Measurements from ENCODE around the gene TTK. TPM values are rescaled to one million over a fixed set of nuclear protein-coding genes. Genes with fewer than 3 reads are reported as not detected.

Gene TTK
- total and polyA plus RNA-seq, 5 donors from 2014 or later, result 1.1 to 2.6 (median 1.7) TPM; not detected in 1

DNA sequence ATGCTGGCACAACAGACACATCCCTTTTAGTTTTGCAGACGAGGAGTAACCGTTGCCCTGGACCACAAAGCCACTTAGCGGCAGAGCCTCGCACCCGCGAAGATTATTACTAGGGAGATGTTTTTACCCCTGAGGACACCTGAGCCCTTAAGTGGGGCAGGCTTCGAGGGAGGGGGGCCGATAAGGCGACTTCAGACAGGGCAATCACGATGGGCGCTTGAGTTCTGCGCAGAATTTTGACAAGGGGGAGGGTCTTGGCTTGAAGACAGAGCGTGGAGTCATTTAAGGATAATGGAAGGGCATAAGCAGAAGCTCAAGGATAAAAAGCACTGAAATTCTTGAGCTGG is 650 bp upstream of the TTK start:
- H3K36me3 Mint-ChIP-seq, result no peaks in the 10 kb centered on the region
- peaks cover 7% of the 10 kb centered on the region for H3K27me3 ChIP-seq (ENCODE audit: control insufficient read depth, insufficient read depth, low read length)
- H3K4me1 Mint-ChIP-seq, result peaks cover 6 to 31% (median 20%) of the 10 kb centered on the region in 4 donors
- H3K27ac Mint-ChIP-seq, result peak overlapping the region; percentile 94 to 97 (median 95)
- peak overlapping the region; percentile 90 for H3K27ac ChIP-seq (ENCODE audit: insufficient read depth, low read length, poor library complexity, severe bottlenecking)
- ATAC-seq (ENCODE audit: low read depth in 2 of 2) (peak; percentile 2 to 9), DNase-seq (peak in 2 of 3 donors; percentile 14 to 51)
- peaks cover 18% of the 10 kb centered on the region for H3K4me1 ChIP-seq (ENCODE audit: control insufficient read depth, insufficient read depth, low read length, poor library complexity, severe bottlenecking)
- H3K4me3 Mint-ChIP-seq, result peak overlapping the region; percentile 89 to 98 (median 94)
- H3K9me3 ChIP-seq (ENCODE audit: control insufficient read depth in 2 of 2, low read length in 2 of 2), result no peaks in the 10 kb centered on the region
- H3K9me3 Mint-ChIP-seq, result peaks cover 0 to 1% (median 0%) of the 10 kb centered on the region in 7 donors
- peak overlapping the region; percentile 85 for H3K4me3 ChIP-seq (ENCODE audit: low read depth, low read length)
- H3K36me3 ChIP-seq (ENCODE audit: control insufficient read depth, insufficient read depth, low read length), result no peaks in the 10 kb centered on the region
- H3K27me3 Mint-ChIP-seq, result peaks cover 7% of the 10 kb centered on the region

DNA sequence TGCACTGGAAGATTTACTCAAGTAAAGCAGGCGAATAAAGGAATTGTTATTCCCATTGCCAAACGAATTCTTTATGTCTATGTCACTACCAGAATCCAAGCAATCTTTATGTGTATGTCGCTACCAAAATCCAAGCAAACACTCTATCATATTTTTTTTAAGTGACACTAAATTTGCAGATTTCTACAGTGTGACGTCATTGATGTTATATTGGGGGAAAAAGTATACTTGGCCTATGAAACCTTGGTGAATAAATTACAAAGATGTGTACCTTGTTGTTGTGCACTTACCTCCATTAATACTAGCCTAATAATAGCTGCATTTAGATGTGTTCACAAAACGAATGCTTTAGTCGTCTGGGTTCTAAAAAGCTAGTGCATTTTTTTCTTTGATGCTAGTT is 957 bp downstream of the TTK start:
- DNase-seq, result no peak
- no peak overlapping the region for H3K27ac ChIP-seq (ENCODE audit: insufficient read depth, low read length, poor library complexity, severe bottlenecking)
- peaks cover 0 to 1% (median 0%) of the 10 kb centered on the region in 7 donors for H3K9me3 Mint-ChIP-seq
- H3K4me3 ChIP-seq (ENCODE audit: low read depth, low read length), result peak overlapping the region; percentile 82
- no peaks in the 10 kb centered on the region for H3K36me3 ChIP-seq (ENCODE audit: control insufficient read depth, insufficient read depth, low read length)
- H3K36me3 Mint-ChIP-seq, result no peaks in the 10 kb centered on the region
- no peak for ATAC-seq (ENCODE audit: low read depth in 2 of 2)
- H3K9me3 ChIP-seq (ENCODE audit: control insufficient read depth in 2 of 2, low read length in 2 of 2), result no peaks in the 10 kb centered on the region
- peak overlapping the region; percentile 89 to 98 (median 94) for H3K4me3 Mint-ChIP-seq
- peak overlapping the region in 2 of 3 donors; percentile 23 to 94 for H3K27ac Mint-ChIP-seq
- peaks cover 4% of the 10 kb centered on the region for H3K27me3 Mint-ChIP-seq
- H3K4me1 Mint-ChIP-seq, result peaks cover 6 to 31% (median 22%) of the 10 kb centered on the region in 4 donors
- H3K27me3 ChIP-seq (ENCODE audit: control insufficient read depth, insufficient read depth, low read length), result peaks cover 4% of the 10 kb centered on the region
- peaks cover 18% of the 10 kb centered on the region for H3K4me1 ChIP-seq (ENCODE audit: control insufficient read depth, insufficient read depth, low read length, poor library complexity, severe bottlenecking)

DNA sequence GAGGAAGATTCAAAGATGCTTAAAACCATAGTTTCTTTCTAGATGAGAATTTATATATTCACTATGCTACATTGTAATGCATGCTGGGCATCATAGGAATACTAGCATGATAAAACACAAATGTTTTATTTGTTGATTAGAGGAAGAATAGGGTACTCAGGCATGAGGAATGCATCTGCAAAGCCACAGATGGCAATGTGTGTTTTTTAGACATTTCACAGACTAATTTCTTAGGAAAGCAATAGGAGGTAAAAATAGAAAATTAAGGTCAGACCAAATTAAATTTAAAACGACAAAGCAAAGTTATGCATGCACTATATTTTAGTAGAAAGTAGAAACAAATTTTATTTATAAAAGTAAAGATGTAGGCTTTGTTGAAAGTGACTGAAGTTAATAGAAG is 2.1 kb downstream of the TTK start:
- peak overlapping the region in 2 of 4 donors; percentile 14 to 93 for H3K4me3 Mint-ChIP-seq
- no peak for ATAC-seq (ENCODE audit: low read depth in 2 of 2)

DNA sequence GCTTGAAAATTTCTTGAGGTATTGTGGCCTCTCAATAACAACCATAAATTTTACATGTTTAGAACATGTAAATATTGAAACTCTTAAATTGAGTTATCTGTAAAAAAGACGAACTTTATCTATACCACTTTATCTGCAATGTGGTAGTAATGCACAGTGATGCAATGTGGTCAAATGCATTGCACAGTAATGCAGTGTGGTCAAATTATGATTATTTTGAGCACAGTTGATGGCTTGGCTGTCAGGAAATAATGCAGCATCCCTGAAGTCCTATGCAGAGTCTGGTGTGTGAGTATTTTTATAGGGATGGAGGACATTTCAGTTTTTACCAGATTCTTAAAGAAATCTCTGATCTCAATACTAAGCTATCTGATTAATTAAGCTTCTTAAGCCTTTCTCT is 5.1 kb downstream of the TTK start:
- Mint-ChIP-seq H3K36me3 (no peaks in the 10 kb centered on the region), H3K9me3 (no peaks in the 10 kb centered on the region), H3K27ac (no peak overlapping the region), H3K4me1 (peaks cover 5 to 16% (median 14%) of the 10 kb centered on the region in 4 donors), H3K27me3 (no peaks in the 10 kb centered on the region), H3K4me3 (peak overlapping the region in 1 of 4 donors; percentile 2)
- H3K4me1 ChIP-seq (ENCODE audit: control insufficient read depth, insufficient read depth, low read length, poor library complexity, severe bottlenecking), result peaks cover 8% of the 10 kb centered on the region
- ATAC-seq (ENCODE audit: low read depth in 2 of 2) (no peak), DNase-seq (no peak)
- H3K27ac ChIP-seq (ENCODE audit: insufficient read depth, low read length, poor library complexity, severe bottlenecking), result no peak overlapping the region
- H3K9me3 ChIP-seq (ENCODE audit: control insufficient read depth in 2 of 2, low read length in 2 of 2), result no peaks in the 10 kb centered on the region
- no peaks in the 10 kb centered on the region for H3K36me3 ChIP-seq (ENCODE audit: control insufficient read depth, insufficient read depth, low read length)
- H3K4me3 ChIP-seq (ENCODE audit: low read depth, low read length), result no peak overlapping the region
- no peaks in the 10 kb centered on the region for H3K27me3 ChIP-seq (ENCODE audit: control insufficient read depth, insufficient read depth, low read length)

More for the DNA sequence above, 2.1 kb downstream of the TTK start:
- Mint-ChIP-seq H3K36me3 (no peaks in the 10 kb centered on the region), H3K27ac (no peak overlapping the region), H3K27me3 (no peaks in the 10 kb centered on the region), H3K4me1 (peaks cover 7 to 31% (median 22%) of the 10 kb centered on the region in 4 donors), H3K9me3 (peaks cover 0 to 1% (median 0%) of the 10 kb centered on the region in 7 donors)
- Histone ChIP-seq H3K9me3 (ENCODE audit: control insufficient read depth in 2 of 2, low read length in 2 of 2) (no peaks in the 10 kb centered on the region), H3K27me3 (ENCODE audit: control insufficient read depth, insufficient read depth, low read length) (no peaks in the 10 kb centered on the region), H3K4me3 (ENCODE audit: low read depth, low read length) (no peak overlapping the region), H3K4me1 (ENCODE audit: control insufficient read depth, insufficient read depth, low read length, poor library complexity, severe bottlenecking) (peaks cover 18% of the 10 kb centered on the region), H3K36me3 (ENCODE audit: control insufficient read depth, insufficient read depth, low read length) (no peaks in the 10 kb centered on the region), H3K27ac (ENCODE audit: insufficient read depth, low read length, poor library complexity, severe bottlenecking) (no peak overlapping the region)
- no peak for DNase-seq

DNA sequence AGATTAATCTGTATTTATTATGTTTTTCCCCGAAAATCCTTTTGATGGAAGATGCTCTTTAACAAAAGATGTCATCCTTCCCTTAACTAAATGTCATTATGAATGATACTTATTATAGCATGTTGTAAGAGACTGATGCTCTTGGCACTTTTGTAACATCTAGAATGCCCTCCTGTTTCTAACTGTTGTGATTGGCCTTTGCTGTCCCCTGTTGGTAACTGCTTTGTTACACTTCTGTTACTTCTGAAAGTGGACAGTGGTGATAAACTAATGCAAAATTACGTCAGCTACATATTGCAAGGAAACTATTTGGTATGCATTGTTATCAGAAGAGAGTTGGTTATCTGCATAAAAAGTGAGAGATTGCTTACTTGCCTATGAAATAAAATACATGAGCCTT is 5.8 kb downstream of the TTK start:
- no peak overlapping the region for H3K27ac Mint-ChIP-seq
- DNase-seq (no peak), ATAC-seq (ENCODE audit: low read depth in 2 of 2) (no peak)
- peaks cover under 1 to 18% (median 9%) of the 10 kb centered on the region in 4 donors for H3K4me1 Mint-ChIP-seq
- H3K9me3 Mint-ChIP-seq, result no peaks in the 10 kb centered on the region
- Histone ChIP-seq H3K27ac (ENCODE audit: insufficient read depth, low read length, poor library complexity, severe bottlenecking) (no peak overlapping the region), H3K27me3 (ENCODE audit: control insufficient read depth, insufficient read depth, low read length) (no peaks in the 10 kb centered on the region), H3K4me3 (ENCODE audit: low read depth, low read length) (no peak overlapping the region), H3K4me1 (ENCODE audit: control insufficient read depth, insufficient read depth, low read length, poor library complexity, severe bottlenecking) (peaks cover 1% of the 10 kb centered on the region), H3K9me3 (ENCODE audit: control insufficient read depth in 2 of 2, low read length in 2 of 2) (no peaks in the 10 kb centered on the region), H3K36me3 (ENCODE audit: control insufficient read depth, insufficient read depth, low read length) (no peaks in the 10 kb centered on the region)
- no peaks in the 10 kb centered on the region for H3K27me3 Mint-ChIP-seq
- H3K4me3 Mint-ChIP-seq, result no peak overlapping the region
- no peaks in the 10 kb centered on the region for H3K36me3 Mint-ChIP-seq

DNA sequence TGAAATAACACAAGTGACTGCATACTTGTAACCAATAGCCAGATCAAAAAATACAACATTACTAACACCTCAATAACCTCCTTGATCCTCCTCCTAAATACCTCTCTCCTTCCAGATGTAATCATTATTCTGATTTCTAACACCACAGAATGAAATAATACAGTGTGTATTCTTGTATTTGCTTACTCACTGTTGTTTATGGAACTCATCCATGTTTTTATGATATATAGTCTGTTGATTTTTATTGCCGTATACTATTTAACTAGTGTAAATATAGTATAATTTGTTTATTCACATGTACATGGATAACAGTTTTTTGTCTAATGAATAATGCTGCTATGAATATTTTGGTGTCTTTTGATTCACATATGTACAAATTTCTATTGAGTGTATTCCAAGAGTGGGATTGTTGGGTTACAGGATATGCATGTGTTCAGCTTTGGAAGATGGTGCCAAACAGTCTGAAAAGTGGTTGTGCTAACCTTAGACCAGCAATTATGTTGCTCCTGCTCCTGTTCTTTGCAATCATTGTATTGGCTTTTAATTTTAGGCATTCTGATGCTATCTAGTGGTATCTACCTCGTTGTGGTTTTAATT is 11.5 kb downstream of the TTK start:
- no peaks in the 10 kb centered on the region for H3K36me3 ChIP-seq (ENCODE audit: control insufficient read depth, insufficient read depth, low read length)
- ATAC-seq (ENCODE audit: low read depth in 2 of 2) (no peak), DNase-seq (no peak)
- peaks cover 5% of the 10 kb centered on the region for H3K4me1 ChIP-seq (ENCODE audit: control insufficient read depth, insufficient read depth, low read length, poor library complexity, severe bottlenecking)
- no peak overlapping the region for H3K4me3 Mint-ChIP-seq
- H3K9me3 ChIP-seq (ENCODE audit: control insufficient read depth in 2 of 2, low read length in 2 of 2), result no peaks in the 10 kb centered on the region
- H3K9me3 Mint-ChIP-seq, result no peaks in the 10 kb centered on the region
- H3K27me3 Mint-ChIP-seq, result no peaks in the 10 kb centered on the region
- H3K27me3 ChIP-seq (ENCODE audit: control insufficient read depth, insufficient read depth, low read length), result no peaks in the 10 kb centered on the region
- peaks cover 2 to 29% (median 9%) of the 10 kb centered on the region in 4 donors for H3K4me1 Mint-ChIP-seq
- no peak overlapping the region for H3K27ac ChIP-seq (ENCODE audit: insufficient read depth, low read length, poor library complexity, severe bottlenecking)
- no peak overlapping the region for H3K4me3 ChIP-seq (ENCODE audit: low read depth, low read length)
- H3K27ac Mint-ChIP-seq, result no peak overlapping the region
- H3K36me3 Mint-ChIP-seq, result no peaks in the 10 kb centered on the region

DNA sequence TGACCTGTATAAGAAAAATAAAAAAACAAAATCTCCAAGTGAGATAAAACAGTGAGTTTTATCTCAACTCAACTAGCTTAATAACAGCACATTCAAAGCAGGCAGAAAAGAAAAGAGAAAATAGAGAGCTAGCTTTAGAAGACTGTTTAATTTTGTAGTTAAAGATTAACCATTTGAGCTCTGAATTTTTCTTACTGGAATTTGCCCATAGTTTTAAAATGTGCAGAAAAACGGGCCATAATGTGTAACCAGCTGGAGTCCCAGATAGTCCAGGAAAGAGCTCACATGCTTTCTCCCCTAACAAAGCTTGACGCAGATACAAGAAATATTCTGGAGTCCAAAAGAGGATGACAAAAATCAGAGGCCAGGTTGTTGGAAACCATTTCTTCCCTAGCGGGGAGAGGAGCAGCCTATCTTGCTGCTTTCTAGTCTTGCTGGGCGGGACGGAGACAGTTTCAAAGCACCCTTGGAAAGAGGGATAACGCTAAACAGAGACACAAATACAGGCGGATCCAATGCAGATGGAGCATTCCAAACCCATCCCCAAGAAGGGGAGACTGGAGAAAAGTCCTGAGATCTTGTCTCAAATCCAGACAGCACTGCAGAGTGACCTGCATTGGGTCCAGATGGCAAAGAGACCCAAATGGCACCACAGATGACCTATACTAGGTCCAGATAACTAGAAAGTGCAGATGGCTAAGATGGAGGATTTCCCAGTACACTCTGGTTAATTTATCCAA is 16.1 kb downstream of the TTK start:
- ATAC-seq (ENCODE audit: low read depth in 2 of 2) (no peak), DNase-seq (no peak)
- Histone ChIP-seq H3K36me3 (ENCODE audit: control insufficient read depth, insufficient read depth, low read length) (no peaks in the 10 kb centered on the region), H3K27ac (ENCODE audit: insufficient read depth, low read length, poor library complexity, severe bottlenecking) (no peak overlapping the region), H3K27me3 (ENCODE audit: control insufficient read depth, insufficient read depth, low read length) (no peaks in the 10 kb centered on the region), H3K9me3 (ENCODE audit: control insufficient read depth in 2 of 2, low read length in 2 of 2) (no peaks in the 10 kb centered on the region), H3K4me3 (ENCODE audit: low read depth, low read length) (no peak overlapping the region), H3K4me1 (ENCODE audit: control insufficient read depth, insufficient read depth, low read length, poor library complexity, severe bottlenecking) (peaks cover 5% of the 10 kb centered on the region)
- H3K27me3 Mint-ChIP-seq, result no peaks in the 10 kb centered on the region
- no peak overlapping the region for H3K4me3 Mint-ChIP-seq
- no peak overlapping the region for H3K27ac Mint-ChIP-seq
- H3K36me3 Mint-ChIP-seq, result no peaks in the 10 kb centered on the region
- H3K4me1 Mint-ChIP-seq, result peaks cover 2 to 16% (median 8%) of the 10 kb centered on the region in 4 donors
- no peaks in the 10 kb centered on the region for H3K9me3 Mint-ChIP-seq

Data from CD4-positive, CD25-positive, alpha-beta regulatory T cell (primary cell).